GM21423 (cell line): Measurements from ENCODE around the gene DIPK1A.

Experiments used
- ATAC-seq: cut with Tn5 transposase; IDR thresholded peaks from one replicate; pipeline ENCODE4 v1.9.1; 2021; ENCODE audit warnings: mild to moderate bottlenecking, moderate library complexity; ENCODE audit not compliant: unreplicated experiment

DIPK1A gene

DNA sequence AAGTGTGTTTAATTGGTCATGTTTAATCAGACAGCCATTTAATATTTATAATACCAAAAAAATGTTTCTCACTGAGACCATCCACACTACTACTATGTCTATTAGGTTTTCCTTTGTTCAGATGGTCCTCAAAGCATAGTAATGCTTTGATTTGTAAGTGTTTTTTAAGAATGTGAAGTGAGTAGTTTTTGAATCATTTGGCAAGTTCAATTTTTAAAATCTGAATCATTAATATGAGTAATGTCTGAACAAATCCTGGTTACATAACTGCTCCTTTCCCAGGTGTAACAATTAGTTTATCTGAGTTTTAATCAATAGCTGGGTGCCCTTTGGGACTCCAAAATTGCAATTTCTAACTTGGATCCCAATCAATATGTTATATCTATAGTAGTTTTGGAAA lies 152.9 kb downstream of the DIPK1A start:
- ATAC-seq: no peak

DNA sequence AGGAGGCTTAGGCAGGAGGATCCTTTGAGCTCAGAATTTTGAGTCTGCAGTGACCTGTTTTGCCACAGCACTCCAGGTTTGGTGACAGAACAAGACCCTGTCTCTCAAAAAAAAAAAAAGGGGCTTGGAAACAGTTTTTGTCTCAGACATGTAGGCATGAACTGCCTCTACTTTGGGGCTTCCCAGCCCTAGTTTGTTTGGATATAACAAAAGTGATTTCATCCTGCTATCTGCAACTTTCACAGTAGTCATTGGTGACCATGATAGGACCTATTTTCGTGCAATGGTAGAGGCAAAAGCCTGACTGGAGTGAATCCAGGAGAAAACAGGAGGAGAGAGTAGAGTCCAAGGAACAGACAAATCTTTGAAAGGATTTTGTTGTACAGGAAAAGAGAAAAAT lies 156.0 kb downstream of the DIPK1A start:
- ATAC-seq: no peak

DNA sequence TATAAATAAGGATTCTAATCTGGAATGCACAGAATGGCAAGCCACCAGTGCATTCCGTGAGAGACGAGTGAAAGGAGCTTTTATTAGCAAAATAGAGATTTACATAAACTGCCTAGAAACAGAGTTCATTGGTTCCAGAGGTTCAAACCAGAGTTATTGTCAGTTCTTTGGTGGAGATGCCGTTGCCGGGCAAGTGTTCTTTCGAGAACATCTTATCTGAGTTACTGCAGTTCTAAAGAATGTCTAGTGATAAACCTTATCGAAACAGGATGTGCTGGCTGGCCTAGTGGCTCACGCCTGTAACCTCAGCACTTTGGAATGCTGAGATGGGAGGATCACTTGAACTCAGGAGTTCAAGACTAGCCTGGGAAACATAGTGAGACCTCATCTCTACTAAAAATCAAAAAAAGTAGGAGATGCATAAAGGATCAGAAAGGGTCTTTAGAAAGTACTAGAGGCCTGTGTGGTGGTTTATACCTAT lies 156.5 kb downstream of the DIPK1A start:
- peak; percentile 56 for ATAC-seq

DNA sequence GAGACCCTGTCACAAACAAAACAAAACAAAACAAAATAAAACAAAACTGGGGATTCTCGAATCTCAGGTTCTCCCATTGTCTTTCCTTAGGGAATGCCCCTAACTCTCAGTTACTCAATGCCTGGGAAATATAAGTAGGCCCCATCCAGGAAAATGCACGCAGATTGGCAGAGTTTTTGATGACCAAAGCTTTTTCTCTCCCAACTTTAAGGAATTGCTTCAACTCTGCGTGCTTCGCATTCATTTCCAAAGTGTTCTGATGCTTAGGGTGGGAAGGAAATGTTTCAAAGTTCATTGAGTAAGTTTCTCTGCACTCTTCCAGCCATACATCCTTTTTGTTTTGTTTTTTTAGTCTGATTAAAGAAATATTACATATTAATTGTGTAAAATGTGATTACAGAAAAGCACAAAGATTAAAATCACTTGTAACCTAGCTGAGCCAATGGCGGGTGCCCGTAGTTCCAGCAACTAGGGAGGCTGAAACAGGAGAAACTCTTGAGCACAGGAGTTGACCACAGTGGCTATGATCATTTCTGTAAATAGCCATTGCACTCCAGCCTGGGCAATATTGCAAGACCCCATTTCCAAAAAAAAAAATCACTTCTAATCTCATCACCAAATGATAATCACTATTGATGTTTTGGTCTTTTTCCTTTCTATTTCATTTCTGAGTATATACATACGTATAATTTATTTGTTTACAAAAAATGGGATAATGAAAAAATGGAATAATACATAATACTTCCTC lies 157.9 kb downstream of the DIPK1A start:
- no peak for ATAC-seq

DNA sequence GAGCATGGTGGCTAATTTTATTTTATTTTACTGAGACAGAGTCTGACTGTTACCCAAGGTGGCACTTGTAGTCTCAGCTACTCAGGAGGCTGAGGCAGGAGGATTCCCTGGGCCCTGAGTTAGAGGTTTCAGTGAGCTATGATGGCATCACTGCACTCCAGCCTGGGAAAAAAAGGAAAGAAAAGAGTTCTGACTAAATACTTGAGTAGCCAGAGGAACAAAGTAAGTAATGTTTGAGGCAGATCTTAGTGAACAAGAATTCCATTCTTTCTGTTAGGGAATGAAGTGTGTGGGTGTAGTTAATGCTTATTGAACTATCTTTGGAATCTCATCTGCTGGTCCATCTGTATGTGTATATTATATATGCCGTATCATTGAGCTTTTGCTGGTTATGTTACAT lies 163.3 kb downstream of the DIPK1A start:
- ATAC-seq: no peak

GRCh38 chr1:92797297-92797696 lies 164.0 kb downstream of the DIPK1A start:
- ATAC-seq: no peak

DNA sequence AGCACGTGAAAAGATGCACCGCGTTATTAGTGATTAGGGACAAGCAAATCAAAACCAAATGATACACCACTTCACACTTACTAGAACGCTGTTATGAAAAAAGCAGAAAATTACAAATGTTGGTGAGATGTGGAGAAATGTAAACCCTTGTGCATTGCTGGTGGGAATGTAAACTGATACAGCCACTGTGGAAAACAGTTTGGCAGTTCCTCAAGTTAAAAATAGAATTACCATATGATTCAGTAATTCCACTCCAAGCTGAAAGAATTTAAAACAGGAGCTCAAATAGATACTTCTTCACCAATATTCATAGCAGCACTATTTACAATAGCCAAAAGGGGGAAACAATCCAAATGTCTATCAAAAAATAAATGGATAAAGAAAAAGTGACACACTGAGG lies 166.1 kb downstream of the DIPK1A start:
- ATAC-seq: no peak

DNA sequence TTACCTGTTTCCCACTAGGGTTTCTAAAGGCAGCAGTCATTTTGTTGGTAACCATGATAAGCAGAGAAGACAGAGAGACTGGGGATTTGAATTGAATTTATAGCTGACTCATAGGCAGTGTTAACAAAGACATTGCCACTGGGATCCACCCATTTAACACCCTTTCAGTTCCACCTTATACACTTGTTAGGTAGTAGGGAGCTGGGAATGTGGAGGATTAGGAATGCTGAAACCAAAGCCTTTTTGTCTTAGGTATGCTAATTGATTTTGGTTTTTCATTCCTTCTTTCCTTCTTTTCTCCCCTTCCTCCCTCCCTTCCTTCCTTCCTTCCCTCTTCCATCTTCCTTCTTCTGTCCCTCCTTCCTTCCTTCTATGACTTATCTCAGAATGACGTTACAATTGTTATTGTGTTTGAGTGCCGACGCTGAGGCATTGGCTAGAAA lies 168.9 kb downstream of the DIPK1A start:
- ATAC-seq: no peak
